ENCODE results near the gene BSN.

The BSN gene

GRCh38 chr3:49712166-49712565 lies 157.9 kb downstream of the BSN start:
- no peaks in the 10 kb centered on the region for H3K4me1 ChIP-seq (ENCODE audit: insufficient read depth, poor library complexity, severe bottlenecking)
- no peak overlapping the region for H3K27ac ChIP-seq (ENCODE audit: poor library complexity, severe bottlenecking)
- no peaks in the 10 kb centered on the region; the same call in 1 of the 2 replicates for H3K36me3 ChIP-seq (ENCODE audit: low read depth)
- H3K4me3 ChIP-seq (ENCODE audit: severe bottlenecking) = no peak overlapping the region
- DNase-seq (ENCODE audit: low spot score) (no peak), ATAC-seq (ENCODE audit: low read depth) (no peak)
- H3K27me3 ChIP-seq (ENCODE audit: insufficient read depth, poor library complexity, severe bottlenecking) = no peaks in the 10 kb centered on the region
- TF ChIP-seq CTCF (IDR thresholded peaks at IDR 0.05; ENCODE audit: poor library complexity, severe bottlenecking) = no peak
- no peaks in the 10 kb centered on the region for H3K9me3 ChIP-seq (ENCODE audit: severe bottlenecking)

GRCh38 chr3:49712631-49713317 lies 158.5 kb downstream of the BSN start:
- Histone ChIP-seq H3K36me3 (ENCODE audit: low read depth) (no peaks in the 10 kb centered on the region; the same call in 1 of the 2 replicates), H3K27me3 (ENCODE audit: insufficient read depth, poor library complexity, severe bottlenecking) (no peaks in the 10 kb centered on the region), H3K4me3 (ENCODE audit: severe bottlenecking) (no peak overlapping the region), H3K4me1 (ENCODE audit: insufficient read depth, poor library complexity, severe bottlenecking) (no peaks in the 10 kb centered on the region), H3K9me3 (ENCODE audit: severe bottlenecking) (no peaks in the 10 kb centered on the region), H3K27ac (ENCODE audit: poor library complexity, severe bottlenecking) (no peak overlapping the region)
- no peak for DNase-seq (ENCODE audit: low spot score)
- ATAC-seq (ENCODE audit: low read depth) = no peak
- TF ChIP-seq CTCF (IDR thresholded peaks at IDR 0.05; ENCODE audit: poor library complexity, severe bottlenecking) = no peak

GRCh38 chr3:49713336-49714105 lies 159.2 kb downstream of the BSN start:
- no peaks in the 10 kb centered on the region for H3K9me3 ChIP-seq (ENCODE audit: severe bottlenecking)
- ATAC-seq (ENCODE audit: low read depth) (no peak), DNase-seq (ENCODE audit: low spot score) (peak; percentile 56)
- H3K27ac ChIP-seq (ENCODE audit: poor library complexity, severe bottlenecking) = no peak overlapping the region
- no peak for TF ChIP-seq CTCF (IDR thresholded peaks at IDR 0.05; ENCODE audit: poor library complexity, severe bottlenecking)
- no peaks in the 10 kb centered on the region; the same call in 1 of the 2 replicates for H3K36me3 ChIP-seq (ENCODE audit: low read depth)
- H3K4me3 ChIP-seq (ENCODE audit: severe bottlenecking) = no peak overlapping the region
- H3K4me1 ChIP-seq (ENCODE audit: insufficient read depth, poor library complexity, severe bottlenecking) = no peaks in the 10 kb centered on the region
- H3K27me3 ChIP-seq (ENCODE audit: insufficient read depth, poor library complexity, severe bottlenecking) = no peaks in the 10 kb centered on the region

GRCh38 chr3:49714728-49715550 lies 160.7 kb downstream of the BSN start:
- no peak for ATAC-seq (ENCODE audit: low read depth)
- Histone ChIP-seq H3K4me1 (ENCODE audit: insufficient read depth, poor library complexity, severe bottlenecking) (no peaks in the 10 kb centered on the region), H3K9me3 (ENCODE audit: severe bottlenecking) (no peaks in the 10 kb centered on the region)

More at GRCh38 chr3:49714728-49715550, 160.7 kb downstream of the BSN start:
- no peaks in the 10 kb centered on the region; the same call in 1 of the 2 replicates for H3K36me3 ChIP-seq (ENCODE audit: low read depth)
- H3K27me3 ChIP-seq (ENCODE audit: insufficient read depth, poor library complexity, severe bottlenecking) = no peaks in the 10 kb centered on the region
- peak; percentile 48 for DNase-seq (ENCODE audit: low spot score)
- no peak overlapping the region for H3K4me3 ChIP-seq (ENCODE audit: severe bottlenecking)
- TF ChIP-seq CTCF (IDR thresholded peaks at IDR 0.05; ENCODE audit: poor library complexity, severe bottlenecking) = no peak
- no peak overlapping the region for H3K27ac ChIP-seq (ENCODE audit: poor library complexity, severe bottlenecking)
